ENCODE measurements around the gene FAM168A. TPM values are rescaled to one million over a fixed set of nuclear protein-coding genes. Genes with fewer than 3 reads are reported as not detected.
"Not testable (repeated sequence)": the region's sequence is repeated elsewhere in the genome, so short reads cannot be mapped to it uniquely, and the experiment has no call there.

FAM168A gene
- total RNA-seq, 1 experiment from 2014 or later = 13.8 TPM

GRCh38 chr11:73586791-73587190, 11.1 kb downstream of the FAM168A start:
- ChIA-PET CTCF (interaction anchor here (0.6 kb wide), 2 partner anchors 17 to 186 kb away, joined by 3 read pairs; no protein-coding TSS in a partner anchor), POLR2A (no interaction called here)
- Mint-ChIP-seq H3K27me3 (ENCODE audit: insufficient read depth, unreplicated experiment) (no peaks in the 10 kb centered on the region), H3K9me3 (ENCODE audit: unreplicated experiment) (no peaks in the 10 kb centered on the region), H3K36me3 (ENCODE audit: insufficient read depth, unreplicated experiment) (peaks cover 4% of the 10 kb centered on the region), H3K4me1 (ENCODE audit: insufficient read depth, unreplicated experiment) (no peaks in the 10 kb centered on the region), H3K27ac (ENCODE audit: low read depth, unreplicated experiment) (no peak overlapping the region), H3K4me3 (ENCODE audit: unreplicated experiment) (no peak overlapping the region)
- intact Hi-C loops (cut with micrococcal nuclease) = no loop called here
- no peak for DNase-seq (ENCODE audit: unreplicated experiment)
- no peak for TF ChIP-seq CTCF (IDR thresholded peaks at IDR 0.05; ENCODE audit: unreplicated experiment)
- no TSS peak for BruUV-seq (replicated peaks)

- no peaks in the 10 kb centered on the region for H3K27me3 Mint-ChIP-seq (ENCODE audit: insufficient read depth, unreplicated experiment)
- DNase-seq (ENCODE audit: unreplicated experiment) = no peak
- no peaks in the 10 kb centered on the region for H3K9me3 Mint-ChIP-seq (ENCODE audit: unreplicated experiment)
- intact Hi-C loops (cut with micrococcal nuclease) = no loop called here
- no peak overlapping the region for H3K27ac Mint-ChIP-seq (ENCODE audit: low read depth, unreplicated experiment)
- BruUV-seq (replicated peaks) = no TSS peak
- ChIA-PET CTCF (no interaction called here), POLR2A (no interaction called here)
- peaks cover 4% of the 10 kb centered on the region for H3K36me3 Mint-ChIP-seq (ENCODE audit: insufficient read depth, unreplicated experiment)
- no peaks in the 10 kb centered on the region for H3K4me1 Mint-ChIP-seq (ENCODE audit: insufficient read depth, unreplicated experiment)
- H3K4me3 Mint-ChIP-seq (ENCODE audit: unreplicated experiment) = no peak overlapping the region
- TF ChIP-seq CTCF (IDR thresholded peaks at IDR 0.05; ENCODE audit: unreplicated experiment) = no peak
These were observed 11.9 kb downstream of the FAM168A start for GRCh38 chr11:73585834-73586575.

DNA sequence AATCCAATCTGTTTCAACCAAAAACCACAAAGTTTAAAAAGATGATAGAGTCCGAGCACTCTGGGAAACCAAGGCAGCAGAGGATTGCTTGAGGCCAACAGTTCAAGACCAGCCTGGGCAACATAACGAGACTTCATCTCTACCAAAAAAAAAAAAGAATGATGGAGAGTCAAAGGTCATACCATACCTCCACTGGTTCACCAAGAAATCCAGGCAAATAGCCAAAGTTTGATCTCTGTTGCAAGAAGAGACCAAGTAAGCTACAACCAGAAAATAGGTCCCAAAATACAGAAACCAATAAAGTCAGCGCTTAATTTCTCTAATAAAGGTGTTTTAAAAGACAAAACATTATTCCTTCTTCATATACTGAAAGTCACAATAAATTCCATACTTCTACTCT, 13.1 kb downstream of the FAM168A start:
- H3K27me3 Mint-ChIP-seq (ENCODE audit: insufficient read depth, unreplicated experiment) = no peaks in the 10 kb centered on the region
- CTCF ChIA-PET = no interaction called here
- H3K4me3 Mint-ChIP-seq (ENCODE audit: unreplicated experiment) = no peak overlapping the region
- no peak for DNase-seq (ENCODE audit: unreplicated experiment)
- no peaks in the 10 kb centered on the region for H3K4me1 Mint-ChIP-seq (ENCODE audit: insufficient read depth, unreplicated experiment)
- no peaks in the 10 kb centered on the region for H3K36me3 Mint-ChIP-seq (ENCODE audit: insufficient read depth, unreplicated experiment)
- H3K27ac Mint-ChIP-seq (ENCODE audit: low read depth, unreplicated experiment) = no peak overlapping the region
- TF ChIP-seq CTCF (IDR thresholded peaks at IDR 0.05; ENCODE audit: unreplicated experiment) = no peak
- POLR2A ChIA-PET = no interaction called here
- H3K9me3 Mint-ChIP-seq (ENCODE audit: unreplicated experiment) = no peaks in the 10 kb centered on the region
- no TSS peak for BruUV-seq (replicated peaks)
- intact Hi-C loops (cut with micrococcal nuclease) = no loop called here

GRCh38 chr11:73582653-73583052, 15.3 kb downstream of the FAM168A start:
- no peaks in the 10 kb centered on the region for H3K9me3 Mint-ChIP-seq (ENCODE audit: unreplicated experiment)
- no peaks in the 10 kb centered on the region for H3K36me3 Mint-ChIP-seq (ENCODE audit: insufficient read depth, unreplicated experiment)
- H3K4me3 Mint-ChIP-seq (ENCODE audit: unreplicated experiment) = no peak overlapping the region
- H3K27ac Mint-ChIP-seq (ENCODE audit: low read depth, unreplicated experiment) = no peak overlapping the region
- no peak for DNase-seq (ENCODE audit: unreplicated experiment)
- ChIA-PET CTCF (no interaction called here), POLR2A (no interaction called here)
- TF ChIP-seq CTCF (IDR thresholded peaks at IDR 0.05; ENCODE audit: unreplicated experiment) = no peak
- no peaks in the 10 kb centered on the region for H3K27me3 Mint-ChIP-seq (ENCODE audit: insufficient read depth, unreplicated experiment)
- H3K4me1 Mint-ChIP-seq (ENCODE audit: insufficient read depth, unreplicated experiment) = no peaks in the 10 kb centered on the region
- intact Hi-C loops (cut with micrococcal nuclease) = no loop called here
- BruUV-seq (replicated peaks) = no TSS peak

DNA sequence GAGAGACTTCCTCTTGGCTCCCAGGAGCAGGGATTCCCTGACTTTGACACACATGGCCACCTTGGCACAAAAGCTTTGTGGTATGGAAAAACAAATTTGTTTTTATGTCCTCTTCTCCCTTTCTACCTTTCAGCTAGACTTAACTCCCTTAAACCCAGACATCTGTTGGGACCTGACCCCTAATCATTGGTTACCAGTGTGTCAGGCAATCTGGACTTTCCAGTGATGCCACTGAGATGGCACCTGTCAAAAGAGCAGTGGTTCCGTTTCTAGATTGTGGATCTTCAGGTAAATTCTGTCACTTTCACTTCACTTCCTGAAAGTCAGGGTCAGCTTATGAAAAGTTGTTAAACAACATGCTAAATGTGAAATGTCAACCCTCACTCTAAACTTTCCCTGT, 17.2 kb downstream of the FAM168A start:
- CTCF ChIA-PET = interaction anchor here (0.6 to 1.7 kb wide), 4 partner anchors 23 to 102 kb away, joined by 3 to 4 read pairs (median 3); no protein-coding TSS in a partner anchor
- POLR2A ChIA-PET; H3K9me3 Mint-ChIP-seq (ENCODE audit: unreplicated experiment); H3K4me3 Mint-ChIP-seq (ENCODE audit: unreplicated experiment); BruUV-seq (replicated peaks); H3K27me3 Mint-ChIP-seq (ENCODE audit: insufficient read depth, unreplicated experiment); intact Hi-C loops (cut with micrococcal nuclease); H3K36me3 Mint-ChIP-seq (ENCODE audit: insufficient read depth, unreplicated experiment); H3K4me1 Mint-ChIP-seq (ENCODE audit: insufficient read depth, unreplicated experiment); H3K27ac Mint-ChIP-seq (ENCODE audit: low read depth, unreplicated experiment); DNase-seq (ENCODE audit: unreplicated experiment): not testable (repeated sequence)

All from MCF 10A (cell line).